Measurements from ENCODE around the gene CCDC149. TPM values are rescaled to one million over a fixed set of nuclear protein-coding genes. Genes with fewer than 3 reads are reported as not detected.

Gene CCDC149
- total and polyA plus RNA-seq, 2 donors (not counting 3 experiments of a cell fraction or from before 2014, with no cell fraction given): 7.8 to 11.3 TPM

- ChIA-PET CTCF (no interaction called here), POLR2A (no interaction called here)
- dilution Hi-C loops (cut with MboI; ENCODE audit: extremely low pct_ligation_motif_present, low sequenced_read_pairs) (no loop called here), intact Hi-C loops (cut with micrococcal nuclease) (no loop called here)
- Histone ChIP-seq H2AFZ (ENCODE audit: low read depth, low read length) (no peak overlapping the region), H4K20me1 (replicated peaks; ENCODE audit: control insufficient read depth, extremely low read depth, insufficient read depth, low read length) (no peaks in the 10 kb centered on the region), H3K4me3 (replicated peaks in 1 of 3; ENCODE audit: insufficient read depth in 1 of 3, low read depth in 1 of 3, low read length in 3 of 3) (no peak overlapping the region), H3K79me2 (ENCODE audit: control insufficient read depth, insufficient read depth, low read length) (no peaks in the 10 kb centered on the region), H3K4me2 (ENCODE audit: insufficient read depth, low read length) (no peak overlapping the region), H3K9ac (replicated peaks; ENCODE audit: extremely low read depth, insufficient read depth, low read length) (no peak overlapping the region), H3K9me1 (replicated peaks; ENCODE audit: control insufficient read depth, extremely low read depth, insufficient read depth, low read length) (no peaks in the 10 kb centered on the region), H3K4me1 (ENCODE audit: control insufficient read depth, extremely low read depth, insufficient read depth, low read length) (no peaks in the 10 kb centered on the region), H3K27me3 (ENCODE audit: control insufficient read depth in 2 of 2, insufficient read depth in 2 of 2, low read length in 2 of 2) (no peaks in the 10 kb centered on the region), H3K9me3 (replicated peaks; ENCODE audit: control insufficient read depth, insufficient read depth, low read length) (no peaks in the 10 kb centered on the region), H3K36me3 (ENCODE audit: control insufficient read depth in 2 of 2, extremely low read depth in 1 of 2, insufficient read depth in 2 of 2, low read length in 2 of 2) (no peaks in the 10 kb centered on the region), H3K27ac (ENCODE audit: insufficient read depth, low read depth, low read length) (no peak overlapping the region)
- FAIRE-seq: no peak
- no TSS peak for BruUV-seq (replicated peaks)
- TF ChIP-seq MYC (IDR thresholded peaks at IDR 0.05; ENCODE audit: low read depth, low read length) (no peak), MAX (IDR thresholded peaks at IDR 0.05; ENCODE audit: insufficient read depth, insufficient read length) (no peak), EZH2 (IDR thresholded peaks at IDR 0.05; ENCODE audit: borderline replicate concordance, low read depth, low read length, severe bottlenecking) (no peak), JUN (IDR thresholded peaks at IDR 0.05; ENCODE audit: borderline replicate concordance, insufficient read depth, insufficient read length, low read depth) (no peak), FOS (IDR thresholded peaks at IDR 0.05; ENCODE audit: borderline replicate concordance, insufficient read depth, low read length) (no peak), POLR2AphosphoS5 (IDR thresholded peaks at IDR 0.05; ENCODE audit: insufficient read depth, low read depth, low read length) (no peak), GATA2 (IDR thresholded peaks at IDR 0.05; ENCODE audit: insufficient read depth, insufficient read length, low read depth, low read length) (no peak), POLR2A (IDR thresholded peaks at IDR 0.05; ENCODE audit: low read depth, low read length) (no peak)
- TF ChIP-seq, protein P1, sequence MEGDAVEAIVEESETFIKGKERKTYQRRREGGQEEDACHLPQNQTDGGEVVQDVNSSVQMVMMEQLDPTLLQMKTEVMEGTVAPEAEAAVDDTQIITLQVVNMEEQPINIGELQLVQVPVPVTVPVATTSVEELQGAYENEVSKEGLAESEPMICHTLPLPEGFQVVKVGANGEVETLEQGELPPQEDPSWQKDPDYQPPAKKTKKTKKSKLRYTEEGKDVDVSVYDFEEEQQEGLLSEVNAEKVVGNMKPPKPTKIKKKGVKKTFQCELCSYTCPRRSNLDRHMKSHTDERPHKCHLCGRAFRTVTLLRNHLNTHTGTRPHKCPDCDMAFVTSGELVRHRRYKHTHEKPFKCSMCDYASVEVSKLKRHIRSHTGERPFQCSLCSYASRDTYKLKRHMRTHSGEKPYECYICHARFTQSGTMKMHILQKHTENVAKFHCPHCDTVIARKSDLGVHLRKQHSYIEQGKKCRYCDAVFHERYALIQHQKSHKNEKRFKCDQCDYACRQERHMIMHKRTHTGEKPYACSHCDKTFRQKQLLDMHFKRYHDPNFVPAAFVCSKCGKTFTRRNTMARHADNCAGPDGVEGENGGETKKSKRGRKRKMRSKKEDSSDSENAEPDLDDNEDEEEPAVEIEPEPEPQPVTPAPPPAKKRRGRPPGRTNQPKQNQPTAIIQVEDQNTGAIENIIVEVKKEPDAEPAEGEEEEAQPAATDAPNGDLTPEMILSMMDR (IDR thresholded peaks at IDR 0.05; ENCODE audit: extremely low read depth in 1 of 2, insufficient read depth in 1 of 2, low read depth in 1 of 2, low read length in 2 of 2): no peak
- DNase-seq (ENCODE audit: low read depth, low spot score): no peak
Measured at GRCh38 chr4:24772952-24773351, 139.9 kb downstream of the CCDC149 start.

Data from endothelial cell of umbilical vein (primary cell).